HepG2 (cell line): ENCODE data around the gene INKA2. TPM values are rescaled to one million over a fixed set of nuclear protein-coding genes. Genes with fewer than 3 reads are reported as not detected.

Source experiments
- ATAC-seq: fragments of 200-7000 bp; cut with Tn5 transposase; 3 replicates; pipeline ENCODE4 v1.9.1; 2020; ENCODE audit warnings: mild to moderate bottlenecking, moderate library complexity
- BruUV-seq: library from RNA; stranded (reverse); fragments of 400-500 nt; replicated peaks from 2 replicates; lab custom pipeline; 2021; lab: Mats Ljungman, UMichigan
- CTCF ChIA-PET: fragments of 300-600 bp; formaldehyde crosslinking; extraction: SDS; loops from one replicate; lab custom pipeline; 2021; ENCODE audit warnings: low total read pairs, inconsistent platforms, low intra/inter-chr PET ratio; lab: Yijun Ruan, JAX
- POLR2A ChIA-PET: fragments of 350-600 bp; sonication (Branson Sonifier 250); formaldehyde crosslinking; loops from one replicate; lab custom pipeline; 2020; ENCODE audit warnings: antibody characterized with exemption, inconsistent platforms; lab: Yijun Ruan, JAX
- DNase-seq: peaks from one replicate; pipeline ENCODE4 v3.0.0-alpha.2; 2015; ENCODE audit warnings: low spot score
- FAIRE-seq: peaks from 3 replicates; lab custom pipeline; 2011; peaks lifted over from hg19 to GRCh38; lab: Jason Lieb, UNC
- H2AFZ ChIP-seq: one replicate; pipeline ENCODE4 v1.6.1; 2011; ENCODE audit warnings: low read length, inconsistent platforms
- H3K27ac ChIP-seq: fragments of 300-600 bp; 3 replicates; pipeline ENCODE4 v1.8.0; 2011; ENCODE audit warnings: mixed run types, mild to moderate bottlenecking, mixed read lengths, low read length, inconsistent platforms; ENCODE audit not compliant: insufficient read depth; ENCODE audit errors: extremely low read length
- H3K27me3 ChIP-seq, 2 experiments: fragments of 200-600 bp in 1 of 2; 2 replicates in 1 of 2; 3 replicates in 1 of 2; pipeline versions ENCODE4 v1.6.0 to v1.8.0; 2011; ENCODE audit warnings: low read length in 2 of 2, mild to moderate bottlenecking in 2 of 2, moderate library complexity in 2 of 2, inconsistent platforms in 1 of 2; ENCODE audit not compliant: insufficient read depth in 2 of 2, control insufficient read depth in 1 of 2
- H3K36me3 ChIP-seq, 2 experiments: fragments of 200-600 bp in 1 of 2; replicated peaks in 1 of 2; 2 replicates in 1 of 2; 3 replicates in 1 of 2; pipeline versions ENCODE4 v1.5.1 to v1.8.0; 2011; ENCODE audit warnings: low read length in 2 of 2, inconsistent platforms in 1 of 2; ENCODE audit not compliant: insufficient read depth in 2 of 2, control insufficient read depth in 1 of 2
- H3K4me1 ChIP-seq: 2 replicates; pipeline ENCODE4 v1.5.1; 2012; ENCODE audit warnings: low read length, inconsistent platforms; ENCODE audit not compliant: insufficient read depth
- H3K4me2 ChIP-seq: 2 replicates; pipeline ENCODE4 v1.6.0; 2011; ENCODE audit warnings: low read depth, low read length, inconsistent platforms
- H3K4me3 ChIP-seq, 3 experiments: fragments of 200-600 bp in 1 of 3; sonication (generic), shearing (Covaris generic) in 1 of 3; replicated peaks in 1 of 3; 2 replicates each; pipeline ENCODE4 v1.5.1; 2011 to 2016; ENCODE audit warnings: low read length in 3 of 3, inconsistent platforms in 2 of 3, low read depth in 2 of 3, mild to moderate bottlenecking in 2 of 3, control low read depth in 1 of 3, mixed read lengths in 1 of 3; ENCODE audit not compliant: insufficient read depth in 1 of 3
- H3K79me2 ChIP-seq: one replicate; pipeline ENCODE4 v1.6.1; 2011; ENCODE audit warnings: low read length, inconsistent platforms; ENCODE audit not compliant: insufficient read depth
- H3K9ac ChIP-seq: 2 replicates; pipeline ENCODE4 v1.6.0; 2011; ENCODE audit warnings: mild to moderate bottlenecking, low read depth, low read length, inconsistent platforms; ENCODE audit not compliant: insufficient read depth
- H3K9me3 ChIP-seq: 2 replicates; pipeline ENCODE4 v1.5.1; 2012; ENCODE audit warnings: mild to moderate bottlenecking, low read length
- H4K20me1 ChIP-seq: 2 replicates; pipeline ENCODE4 v1.6.0; 2011; ENCODE audit warnings: inconsistent platforms, mild to moderate bottlenecking, low read length, moderate library complexity; ENCODE audit not compliant: insufficient read depth
- CHCHD3 ChIP-seq: sonication (generic); formaldehyde crosslinking; IDR thresholded peaks from 2 replicates; pipeline ENCODE4 v1.8.0; 2022; ENCODE audit warnings: mild to moderate bottlenecking, missing genetic modification reagents, moderate library complexity
- CREB1 ChIP-seq, 2 experiments: fragments of 450-650 bp in 1 of 2; IDR thresholded peaks; 2 replicates each; pipeline ENCODE4 v1.6.1; 2016 to 2017; ENCODE audit warnings: control low read depth in 1 of 2, mild to moderate bottlenecking in 1 of 2, missing compliant biosample characterization in 1 of 2, missing genetic modification characterization in 1 of 2
- HMG20A ChIP-seq: IDR thresholded peaks from 2 replicates; pipeline ENCODE4 v1.6.1; 2016; ENCODE audit warnings: borderline replicate concordance
- NFIB ChIP-seq: sonication (generic); formaldehyde crosslinking; IDR thresholded peaks from 2 replicates; pipeline ENCODE4 v1.9.0; 2021; ENCODE audit warnings: missing genetic modification reagents, mild to moderate bottlenecking, borderline replicate concordance
- SKI ChIP-seq: fragments of 450-650 bp; IDR thresholded peaks from one replicate; pipeline ENCODE4 v1.6.1; 2018; ENCODE audit warnings: mild to moderate bottlenecking; ENCODE audit not compliant: partially characterized antibody
- SMAD3 ChIP-seq: sonication (generic); formaldehyde crosslinking; IDR thresholded peaks from 2 replicates; pipeline ENCODE4 v1.4.0; 2020; ENCODE audit warnings: missing genetic modification reagents
- SRSF1 ChIP-seq: fragments of 200-400 bp; formaldehyde crosslinking; optimal IDR thresholded peaks from 2 replicates; pipeline ENCODE3; 2017; ENCODE audit warnings: mild to moderate bottlenecking, low read depth, low read length, moderate library complexity
- TARDBP ChIP-seq: sonication (generic); formaldehyde crosslinking; IDR thresholded peaks from 2 replicates; pipeline ENCODE4 v1.8.0; 2022; ENCODE audit warnings: mild to moderate bottlenecking, missing genetic modification reagents
- ZFP36L1 ChIP-seq: sonication (generic); formaldehyde crosslinking; IDR thresholded peaks from 2 replicates; pipeline ENCODE4 v1.8.0; 2022; ENCODE audit warnings: mild to moderate bottlenecking, missing genetic modification reagents, moderate library complexity
- ZNF343 ChIP-seq: sonication (generic); formaldehyde crosslinking; IDR thresholded peaks from 2 replicates; pipeline ENCODE4 v1.4.0; 2020; ENCODE audit warnings: mild to moderate bottlenecking, missing genetic modification reagents
- ZNF670 ChIP-seq: sonication (generic); formaldehyde crosslinking; IDR thresholded peaks from 2 replicates; pipeline ENCODE4 v1.8.0; 2022; ENCODE audit warnings: mild to moderate bottlenecking, missing genetic modification reagents, borderline replicate concordance
- ZNF781 ChIP-seq: sonication (generic); formaldehyde crosslinking; IDR thresholded peaks from 2 replicates; pipeline ENCODE4 v1.5.1; 2020; ENCODE audit warnings: borderline replicate concordance, mild to moderate bottlenecking, missing genetic modification reagents; ENCODE audit errors: not compliant biosample characterization
- WGBS: methylation state at CpG from one replicate; pipeline ENCODE4 v1.1.6; 2017; ENCODE audit warnings: low lambda C conversion rate; 5-methylcytosine and 5-hydroxymethylcytosine counted together
- in situ Hi-C: cut with HindIII; loops from 2 replicates; pipeline ENCODE4 v1.10.0; 2017; ENCODE audit warnings: low pct_unique_long_range_greater_than_20kb; ENCODE audit not compliant: extremely low pct_ligation_motif_present
- intact Hi-C: fragments of 100-400 bp; cut with micrococcal nuclease; formaldehyde crosslinking; loops from one replicate; pipeline ENCODE4 v1.10.0; 2022; ENCODE audit not compliant: unreplicated experiment
- polyA plus RNA-seq, 8 experiments: library from polyadenylated mRNA; depleted of rRNA in 3 of 8; stranded (reverse) in 7 of 8; unstranded in 1 of 8; fragments of >200 nt; fragmentation: Illumina TruSeq in 4 of 8; extraction: Trizol in 4 of 8; gene quantifications; 2 replicates each; pipeline versions ENCODE4 v1.2.1 to v1.2.3, GENCODE V29; 2011 to 2016; ENCODE audit warnings: low read depth in 4 of 8, missing spikeins in 1 of 8, mixed read lengths in 1 of 8; ENCODE audit not compliant: insufficient read depth in 1 of 8
- total RNA-seq, 5 experiments: library from RNA; depleted of rRNA; stranded (reverse); fragments of >200 nt; fragmentation: Illumina TruSeq; extraction: Trizol; gene quantifications; 2 replicates each; pipeline ENCODE4 v1.2.3, GENCODE V29; 2016; ENCODE audit warnings: low read depth in 1 of 5
- TF ChIP-seq, protein P1 (sequence below): sonication (generic); formaldehyde crosslinking; IDR thresholded peaks from 2 replicates; pipeline ENCODE4 v1.9.0; 2021; ENCODE audit warnings: missing genetic modification reagents, borderline replicate concordance
- TF ChIP-seq, protein P2 (sequence below): sonication (generic); formaldehyde crosslinking; IDR thresholded peaks from 2 replicates; pipeline ENCODE4 v1.4.0; 2020; ENCODE audit warnings: mild to moderate bottlenecking, missing genetic modification reagents, borderline replicate concordance

INKA2 gene
- total and polyA plus RNA-seq, 2 of the 13 experiments (the other 11 are each of a cell fraction or from before 2014, with no cell fraction given): 2.6 to 4.6 TPM

DNA sequence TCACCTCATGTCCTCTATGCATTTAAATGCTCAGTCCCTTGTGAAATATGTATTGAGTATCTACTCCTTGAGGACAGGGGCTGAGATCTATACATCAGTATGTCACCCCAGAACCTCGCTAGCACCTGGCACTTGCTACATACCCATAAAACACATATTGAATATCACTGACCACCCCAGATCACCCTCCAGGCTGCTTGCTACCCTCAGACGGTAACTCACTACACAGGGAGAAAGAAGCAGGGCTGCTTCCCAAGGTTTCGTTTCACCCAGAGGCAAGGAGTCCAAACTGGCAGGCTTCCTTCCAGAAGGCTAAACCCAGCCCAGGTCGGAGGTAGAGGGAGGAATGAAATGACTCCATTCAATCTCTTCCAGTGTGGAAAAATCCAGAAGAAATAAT is 8.5 kb downstream of the INKA2 start:
- H3K4me2 ChIP-seq: no peak overlapping the region
- 0 out of 5 replicates have a peak, but pooled peaks cover 0 to 2% of the 10 kb centered on the region in 2 experiments for H3K36me3 ChIP-seq
- WGBS: 92% methylated on average over 4 of the region's 4 CpGs
- DNase-seq: no peak
- BruUV-seq: no TSS peak
- no peak for ATAC-seq
- no peak overlapping the region for H3K27ac ChIP-seq
- TF ChIP-seq, protein P1, sequence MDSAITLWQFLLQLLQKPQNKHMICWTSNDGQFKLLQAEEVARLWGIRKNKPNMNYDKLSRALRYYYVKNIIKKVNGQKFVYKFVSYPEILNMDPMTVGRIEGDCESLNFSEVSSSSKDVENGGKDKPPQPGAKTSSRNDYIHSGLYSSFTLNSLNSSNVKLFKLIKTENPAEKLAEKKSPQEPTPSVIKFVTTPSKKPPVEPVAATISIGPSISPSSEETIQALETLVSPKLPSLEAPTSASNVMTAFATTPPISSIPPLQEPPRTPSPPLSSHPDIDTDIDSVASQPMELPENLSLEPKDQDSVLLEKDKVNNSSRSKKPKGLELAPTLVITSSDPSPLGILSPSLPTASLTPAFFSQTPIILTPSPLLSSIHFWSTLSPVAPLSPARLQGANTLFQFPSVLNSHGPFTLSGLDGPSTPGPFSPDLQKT (CRISPR knock-in tag): no peak
- TF ChIP-seq SMAD3 (no peak), HMG20A (no peak), ZNF343 (no peak), TARDBP (CRISPR knock-in tag) (no peak), CREB1 (IDR thresholded peaks at IDR 0.05) (no peak), CREB1 (CRISPR knock-in tag; IDR thresholded peaks at IDR 0.05) (no peak), NFIB (CRISPR knock-in tag) (no peak), ZNF670 (CRISPR knock-in tag) (no peak), ZNF781 (CRISPR knock-in tag) (no peak), ZFP36L1 (CRISPR knock-in tag) (no peak), SKI (no peak), SRSF1 (no peak), CHCHD3 (CRISPR knock-in tag) (no peak)
- TF ChIP-seq, protein P2, sequence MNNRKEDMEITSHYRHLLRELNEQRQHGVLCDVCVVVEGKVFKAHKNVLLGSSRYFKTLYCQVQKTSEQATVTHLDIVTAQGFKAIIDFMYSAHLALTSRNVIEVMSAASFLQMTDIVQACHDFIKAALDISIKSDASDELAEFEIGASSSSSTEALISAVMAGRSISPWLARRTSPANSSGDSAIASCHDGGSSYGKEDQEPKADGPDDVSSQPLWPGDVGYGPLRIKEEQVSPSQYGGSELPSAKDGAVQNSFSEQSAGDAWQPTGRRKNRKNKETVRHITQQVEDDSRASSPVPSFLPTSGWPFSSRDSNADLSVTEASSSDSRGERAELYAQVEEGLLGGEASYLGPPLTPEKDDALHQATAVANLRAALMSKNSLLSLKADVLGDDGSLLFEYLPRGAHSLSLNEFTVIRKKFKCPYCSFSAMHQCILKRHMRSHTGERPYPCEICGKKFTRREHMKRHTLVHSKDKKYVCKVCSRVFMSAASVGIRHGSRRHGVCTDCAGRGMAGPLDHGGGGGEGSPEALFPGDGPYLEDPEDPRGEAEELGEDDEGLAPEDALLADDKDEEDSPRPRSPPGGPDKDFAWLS (CRISPR knock-in tag): no peak
- TF ChIP-seq, all 625 proteins: peak for 0
- FAIRE-seq: no peak
- ChIA-PET POLR2A (interaction anchor here (0.5 kb wide), 1 partner anchor 43 kb away, joined by 3 read pairs; no protein-coding TSS in a partner anchor), CTCF (no interaction called here)
- intact Hi-C loops: no loop called here
- in situ Hi-C loops: no loop called here
- Histone ChIP-seq H3K27me3 (no peaks in the 10 kb centered on the region), H3K9ac (no peak overlapping the region), H3K79me2 (peaks cover 3% of the 10 kb centered on the region), H4K20me1 (no peaks in the 10 kb centered on the region), H3K4me1 (peaks cover 64% of the 10 kb centered on the region), H3K9me3 (no peaks in the 10 kb centered on the region), H2AFZ (no peak overlapping the region), H3K4me3 (no peak overlapping the region)
